HEK293T (cell line): Measurements from ENCODE around the gene PSMB3.

Experiments used
- CTBP1 ChIP-seq: fragments of 450-650 bp; IDR thresholded peaks from 2 replicates; pipeline ENCODE4 v1.6.1; 2016; ENCODE audit warnings: borderline replicate concordance
- FOXA1 ChIP-seq: fragments of 450-650 bp; IDR thresholded peaks from 2 replicates; pipeline ENCODE4 v1.6.1; 2016; ENCODE audit warnings: mild to moderate bottlenecking
- FOXK2 ChIP-seq: fragments of 450-650 bp; IDR thresholded peaks from 2 replicates; pipeline ENCODE4 v1.6.1; 2016; ENCODE audit warnings: mild to moderate bottlenecking
- TF ChIP-seq, protein P1 (sequence below): fragments of 450-650 bp; IDR thresholded peaks from 2 replicates; pipeline ENCODE4 v1.6.1; 2016

DNA sequence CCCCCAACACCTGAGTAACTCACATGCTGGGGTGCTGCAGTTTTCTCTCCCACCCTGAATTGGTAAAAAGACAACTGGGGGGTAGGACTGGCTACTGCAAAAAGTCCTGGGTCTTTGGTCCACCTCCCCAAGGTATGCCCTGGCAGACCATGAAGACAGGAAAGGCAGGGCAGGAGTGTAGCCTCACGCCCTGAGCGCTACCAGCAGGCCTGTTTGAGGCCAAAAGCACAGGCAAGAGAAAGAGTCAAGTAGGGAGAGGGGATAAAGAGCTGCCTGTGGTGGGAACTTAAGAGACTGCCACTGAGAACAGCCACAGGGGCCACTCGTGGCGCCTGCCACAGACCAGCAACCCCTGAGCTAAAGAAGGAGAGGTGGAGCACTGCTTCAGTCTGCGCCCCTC, 13.8 kb downstream of the PSMB3 start:
- no peak for TF ChIP-seq FOXA1
- TF ChIP-seq CTBP1: no peak
- no peak for TF ChIP-seq FOXK2
- TF ChIP-seq, protein P1, sequence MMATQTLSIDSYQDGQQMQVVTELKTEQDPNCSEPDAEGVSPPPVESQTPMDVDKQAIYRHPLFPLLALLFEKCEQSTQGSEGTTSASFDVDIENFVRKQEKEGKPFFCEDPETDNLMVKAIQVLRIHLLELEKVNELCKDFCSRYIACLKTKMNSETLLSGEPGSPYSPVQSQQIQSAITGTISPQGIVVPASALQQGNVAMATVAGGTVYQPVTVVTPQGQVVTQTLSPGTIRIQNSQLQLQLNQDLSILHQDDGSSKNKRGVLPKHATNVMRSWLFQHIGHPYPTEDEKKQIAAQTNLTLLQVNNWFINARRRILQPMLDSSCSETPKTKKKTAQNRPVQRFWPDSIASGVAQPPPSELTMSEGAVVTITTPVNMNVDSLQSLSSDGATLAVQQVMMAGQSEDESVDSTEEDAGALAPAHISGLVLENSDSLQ: no peak
